Measurements from ENCODE around the gene RBFA.

The RBFA gene

GRCh38 chr18:80033181-80034067 is 810 bp upstream of the RBFA start:
- peak; percentile 65 for DNase-seq

GRCh38 chr18:80034852-80035406 is 695 bp downstream of the RBFA start:
- no peak for DNase-seq

DNA sequence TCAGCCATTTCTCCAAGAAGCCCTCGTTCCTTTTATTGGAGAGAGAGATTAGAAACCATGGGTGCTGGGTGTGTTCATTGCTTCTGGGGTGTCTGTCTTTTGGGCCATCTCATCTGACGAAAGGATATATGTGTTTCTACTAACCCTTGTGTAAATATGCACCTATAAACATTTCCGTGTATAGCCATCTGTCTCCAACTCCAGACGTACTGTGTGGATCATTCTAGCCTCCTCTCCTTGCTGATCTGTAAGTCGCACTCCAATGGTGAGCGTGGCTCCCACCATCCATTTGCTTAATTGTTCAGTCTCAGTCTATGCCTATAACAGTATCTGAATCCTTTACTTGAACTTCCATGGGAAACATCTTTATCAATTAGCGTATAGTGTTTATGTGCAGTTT is 1.8 kb downstream of the RBFA start:
- no peak for DNase-seq

GRCh38 chr18:80037300-80037699 is 3.1 kb downstream of the RBFA start:
- no peak for DNase-seq

DNA sequence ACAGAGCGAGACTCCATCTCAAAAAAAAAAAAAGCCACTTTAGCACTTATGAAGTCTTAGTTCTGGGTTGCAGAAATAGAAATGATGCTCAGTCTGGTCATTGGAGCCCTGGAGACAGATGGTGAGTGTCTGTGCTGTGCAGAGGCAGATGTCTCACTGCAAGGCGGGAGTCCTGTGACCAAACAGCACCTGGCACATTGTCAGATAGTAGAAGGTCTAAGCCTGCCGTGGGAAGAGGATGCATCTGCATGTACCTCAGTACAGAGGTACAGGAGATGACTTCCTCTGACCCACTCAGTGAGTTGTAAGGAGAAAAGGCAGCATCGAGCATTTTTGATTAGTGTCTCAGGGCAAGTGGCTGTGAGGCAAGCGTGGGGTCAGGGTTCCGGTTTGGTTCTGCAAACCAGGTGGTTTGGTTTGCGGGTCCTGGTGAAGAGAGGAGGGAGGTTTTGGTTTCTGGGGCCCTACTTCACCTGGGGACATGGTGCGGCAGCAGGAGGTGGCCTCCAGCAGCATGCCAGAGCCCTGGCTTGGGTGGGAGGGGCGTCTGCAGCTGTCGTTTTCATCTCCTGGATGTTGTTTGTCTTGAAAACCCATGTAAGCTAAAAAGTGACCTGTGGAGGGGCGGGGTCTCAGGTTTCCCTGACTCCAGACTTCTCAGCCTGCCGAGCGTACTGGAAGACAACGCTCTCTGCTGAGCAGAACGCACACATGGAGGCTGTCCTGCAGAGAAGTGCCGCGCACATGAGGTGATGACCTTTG is 3.8 kb downstream of the RBFA start:
- DNase-seq = no peak

DNA sequence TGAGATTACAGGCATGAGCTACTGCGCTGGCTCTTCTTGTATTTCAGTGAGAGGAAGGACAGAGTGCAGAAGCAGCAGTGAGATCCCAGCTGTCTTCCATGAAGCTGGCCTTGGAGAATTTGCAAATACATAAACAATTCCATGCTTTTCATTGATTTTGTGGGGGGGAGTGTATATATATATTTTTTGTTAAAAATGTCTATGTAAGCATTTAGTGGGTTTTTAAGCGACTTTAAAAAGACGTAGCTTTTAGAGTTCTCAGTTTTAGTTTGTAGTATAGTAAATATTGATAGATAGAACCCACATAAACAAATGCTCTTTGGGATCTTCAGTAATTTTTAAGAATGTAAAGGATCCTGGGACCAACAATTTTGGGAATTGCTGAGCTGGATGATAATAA is 6.3 kb downstream of the RBFA start:
- DNase-seq = no peak

DNA sequence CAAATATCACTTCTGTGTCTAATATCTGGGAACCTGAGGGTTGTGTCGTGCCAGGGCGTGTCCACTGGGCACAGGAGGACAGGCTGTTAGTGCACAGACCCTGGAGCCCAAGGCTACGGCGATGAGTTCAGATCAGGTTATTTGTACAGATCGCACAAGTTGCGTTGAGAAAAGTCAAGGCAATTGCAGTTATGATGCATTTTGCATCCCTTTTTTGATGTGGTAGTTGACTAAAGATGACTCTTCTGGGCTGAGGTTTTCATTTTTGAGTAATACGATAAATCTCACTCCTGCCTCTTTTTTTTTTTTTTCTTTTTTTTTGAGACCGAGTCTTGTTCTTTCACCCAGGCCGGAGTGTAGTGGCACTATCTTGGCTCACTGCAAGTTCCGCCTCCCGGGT is 7.2 kb downstream of the RBFA start:
- no peak for DNase-seq

GRCh38 chr18:80042785-80043184 is 8.6 kb downstream of the RBFA start:
- no peak for DNase-seq

DNA sequence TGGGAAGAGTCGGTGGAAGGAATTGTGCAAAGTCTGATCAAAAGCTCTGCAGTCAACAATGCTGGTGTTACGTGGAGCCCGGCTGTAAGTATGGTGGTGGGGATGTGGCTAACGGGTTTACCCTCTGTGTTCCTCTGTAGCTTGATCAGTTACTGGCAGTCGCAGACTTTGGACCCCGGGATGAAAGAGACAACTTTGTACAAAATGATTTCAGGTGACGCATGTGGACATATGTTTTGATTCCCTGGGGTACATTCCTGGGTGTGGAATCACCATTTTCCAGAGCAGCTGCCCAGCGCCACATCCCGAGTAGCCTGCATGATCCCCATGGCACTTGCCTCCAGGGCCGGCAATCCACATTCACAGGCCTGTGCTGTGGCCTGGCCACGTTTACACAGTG is 9.8 kb downstream of the RBFA start:
- no peak for DNase-seq

DNA sequence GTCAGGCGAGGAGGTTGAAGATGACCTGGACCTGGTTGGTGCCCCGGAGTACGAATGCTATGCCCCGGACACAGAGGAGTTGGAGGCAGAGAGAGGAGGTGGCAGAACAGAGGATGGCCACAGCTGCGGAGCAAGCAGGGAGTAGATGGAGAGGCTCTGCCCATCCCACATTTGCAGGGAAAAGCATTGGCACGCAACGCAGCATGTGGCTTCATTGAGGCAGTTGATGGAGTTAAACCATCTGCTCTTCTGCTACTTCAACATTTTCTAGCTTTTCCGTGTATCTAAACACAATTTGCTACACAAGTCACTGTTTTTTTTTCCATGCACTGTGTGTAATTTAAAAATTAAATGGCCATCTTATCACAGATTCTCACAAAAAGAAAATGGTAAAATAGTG is 11.8 kb downstream of the RBFA start:
- no peak for DNase-seq

DNA sequence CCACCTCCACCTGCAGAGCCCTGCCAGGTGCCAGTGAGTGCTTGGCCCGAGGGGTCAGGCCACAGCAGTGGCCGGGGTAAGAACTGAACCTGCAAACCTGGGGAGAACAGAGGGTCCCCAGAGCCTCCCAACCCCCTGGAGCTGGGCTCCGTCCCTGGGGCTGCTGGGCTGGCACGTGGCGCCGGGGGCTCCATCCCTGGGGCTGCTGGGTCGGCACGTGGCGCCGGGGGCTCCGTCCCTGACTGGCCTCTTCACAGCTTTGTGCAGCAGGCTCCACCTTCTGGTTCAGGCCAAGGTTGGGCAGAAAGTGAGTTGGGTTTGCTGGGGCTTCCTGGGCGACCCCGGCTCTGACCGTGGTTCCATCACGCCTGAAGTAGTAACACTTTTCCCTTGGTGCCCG is 12.2 kb downstream of the RBFA start:
- DNase-seq = no peak

DNA sequence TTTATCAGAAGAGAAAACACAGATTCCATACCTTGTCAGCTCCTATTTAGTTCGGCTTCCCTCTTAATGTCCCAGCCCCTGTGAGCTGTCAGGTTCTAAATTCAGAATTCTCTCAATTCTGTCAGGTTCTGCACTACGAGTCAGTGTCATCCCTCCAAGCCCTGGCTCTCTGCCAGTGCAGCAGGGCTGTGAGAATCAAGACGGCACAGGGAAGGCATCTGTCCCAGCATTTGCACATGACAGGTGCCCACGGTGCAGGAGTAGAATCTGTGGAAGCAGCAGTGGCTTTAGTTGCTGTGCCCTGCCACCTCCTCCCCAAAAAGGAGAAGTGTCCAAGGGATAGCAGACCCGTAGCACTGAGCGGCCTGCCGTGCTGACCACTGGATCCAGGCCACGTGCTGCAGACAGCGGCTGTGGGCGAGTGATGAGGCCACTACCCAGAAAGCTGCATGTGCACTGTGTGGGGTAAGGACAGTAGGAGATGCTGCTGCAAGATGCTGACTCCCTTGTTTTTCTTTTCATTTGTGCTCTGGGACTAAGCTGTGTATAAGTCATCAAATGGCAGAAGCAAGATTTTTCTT is 12.8 kb downstream of the RBFA start:
- no peak for DNase-seq

DNA sequence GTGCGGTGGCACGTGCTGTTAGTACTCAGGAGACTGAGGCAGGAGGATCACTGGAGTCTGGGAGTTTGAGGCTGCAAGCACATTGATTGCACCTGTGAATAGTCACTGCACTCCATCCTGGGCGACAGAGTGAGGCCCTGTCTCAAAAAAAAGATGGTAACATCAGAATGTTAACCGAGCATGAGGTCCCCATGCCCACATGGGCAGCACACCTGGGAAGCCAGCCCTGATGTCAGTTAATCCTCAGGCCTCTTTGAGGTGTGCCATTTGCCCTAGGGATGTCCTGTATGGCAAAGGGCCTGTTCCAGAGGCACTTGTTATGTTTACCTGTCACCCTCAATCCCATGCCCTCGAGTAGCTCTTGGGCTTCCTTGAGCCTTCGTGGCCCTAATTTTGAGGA is 16.6 kb downstream of the RBFA start:
- no peak for DNase-seq

DNA sequence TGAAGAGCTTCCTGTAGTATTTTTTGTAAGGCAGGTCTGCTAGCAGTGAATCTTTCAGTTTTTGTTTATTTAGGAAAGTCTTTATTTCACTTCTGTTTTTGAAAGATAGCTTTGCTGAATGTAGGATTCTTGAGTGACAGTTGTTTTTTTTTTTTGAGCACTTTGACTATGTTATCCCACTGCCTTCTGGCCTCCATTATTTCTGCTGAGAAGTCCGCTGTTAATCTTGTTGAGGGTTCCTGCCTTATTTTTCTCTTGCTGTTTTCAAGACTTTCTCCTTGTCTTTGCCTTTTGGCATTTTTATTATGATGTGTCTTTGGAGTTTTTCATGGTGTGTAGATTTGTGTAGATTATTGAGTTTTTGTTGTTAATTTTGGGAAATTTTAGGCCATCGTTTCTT is 21.9 kb downstream of the RBFA start:
- DNase-seq = no peak

- DNase-seq = no peak
Measured at GRCh38 chr18:80059945-80060344, 25.7 kb downstream of the RBFA start.

GRCh38 chr18:80065705-80066104 is 31.5 kb downstream of the RBFA start:
- DNase-seq = no peak

DNA sequence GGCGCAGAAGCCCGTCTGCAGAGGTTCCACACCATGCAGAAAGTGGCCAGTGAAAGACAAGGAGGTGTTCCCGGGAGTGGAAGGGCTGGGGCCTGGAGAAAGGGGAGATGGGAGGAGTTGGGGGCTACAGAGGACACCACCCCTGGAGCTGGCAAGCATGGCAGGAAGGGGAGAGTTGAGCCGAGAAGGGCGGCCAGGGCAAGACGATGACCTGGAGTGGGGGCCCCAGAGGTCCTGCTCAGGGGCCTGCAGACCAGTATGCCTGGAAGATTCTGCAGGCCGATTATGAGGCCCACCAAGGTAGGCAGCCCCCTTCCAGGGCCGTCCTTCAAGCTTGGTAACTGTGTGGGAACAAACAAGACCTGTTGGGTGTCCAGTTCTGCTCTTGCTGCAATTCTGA is 33.1 kb downstream of the RBFA start:
- no peak for DNase-seq

- no peak for DNase-seq
Measured at GRCh38 chr18:80067897-80068296, 33.7 kb downstream of the RBFA start.

- DNase-seq = no peak
Measured at GRCh38 chr18:80068571-80069272, 34.5 kb downstream of the RBFA start.

DNA sequence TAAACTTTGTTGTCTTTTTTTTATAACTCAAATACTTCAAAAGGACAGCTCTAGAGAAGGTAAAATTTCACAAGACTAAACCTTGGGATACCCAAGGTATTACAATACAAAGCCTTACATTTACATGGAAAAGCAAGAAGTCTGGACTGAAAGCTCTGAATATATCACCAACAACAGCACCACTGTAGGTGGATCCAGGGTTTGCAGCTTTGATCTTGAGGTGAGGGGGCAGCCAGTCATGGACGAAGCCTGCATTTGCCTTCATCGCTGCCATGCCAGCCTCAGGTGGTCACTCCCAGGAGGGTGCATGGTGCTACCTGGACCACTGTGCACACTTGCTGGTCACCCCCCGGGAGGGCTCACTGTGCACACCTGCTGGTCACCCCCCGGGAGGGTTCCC is 36.6 kb downstream of the RBFA start:
- no peak for DNase-seq

- DNase-seq = no peak
Measured at GRCh38 chr18:80074183-80074582, 39.9 kb downstream of the RBFA start.

DNA sequence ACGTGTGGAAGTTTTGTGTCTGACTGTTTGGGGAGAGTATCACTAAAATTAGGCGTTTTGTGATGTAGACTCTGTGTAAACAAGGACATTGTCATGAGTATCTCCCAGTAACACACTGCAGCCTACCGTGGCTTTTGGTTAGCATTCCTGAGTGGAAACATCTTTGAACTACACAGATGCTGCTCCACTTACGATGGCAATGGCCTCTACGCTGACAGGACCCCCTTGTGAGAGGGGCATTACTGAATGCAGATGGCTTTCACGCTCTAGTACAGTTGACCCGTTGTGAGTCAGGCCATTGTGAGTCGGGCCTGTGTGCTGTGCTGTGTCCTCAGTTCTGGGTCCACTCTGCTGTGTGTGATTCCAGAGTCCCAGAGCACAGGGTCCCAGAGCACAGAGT is 40.5 kb downstream of the RBFA start:
- no peak for DNase-seq

GRCh38 chr18:80075940-80076339 is 41.7 kb downstream of the RBFA start:
- DNase-seq = no peak
